Neural cell (in vitro differentiated cells): Measurements from ENCODE around the gene HECW1.

Source experiments
- CTCF ChIP-seq: fragments of 450-650 bp; IDR thresholded peaks from 2 replicates; pipeline ENCODE4 v1.5.1; 2014; ENCODE audit warnings: antibody characterized with exemption, mild to moderate bottlenecking, moderate library complexity; ENCODE audit not compliant: poor library complexity, severe bottlenecking
- POLR2AphosphoS5 ChIP-seq: IDR thresholded peaks from 2 replicates; pipeline ENCODE4 v1.6.1; 2012
- RAD21 ChIP-seq: fragments of 450-650 bp; conservative IDR thresholded peaks from 2 replicates; pipeline ENCODE4 v1.6.1; 2014; ENCODE audit warnings: antibody characterized with exemption, mild to moderate bottlenecking, moderate library complexity
- REST ChIP-seq: IDR thresholded peaks from 2 replicates; pipeline ENCODE4 v1.6.1; 2012; ENCODE audit warnings: borderline replicate concordance

GRCh38 chr7:43217055-43217454 is 104.6 kb downstream of the HECW1 start:
- TF ChIP-seq CTCF (no peak), REST (no peak), RAD21 (no peak), POLR2AphosphoS5 (no peak)
